Activated T-helper 1 cell treated with anti-CD3 and anti-CD28 coated beads, Interleukin-12 subunit alpha, Interleukin-12 subunit beta, Interleukin-2, Interleukin-4 antibody, amounts not matched to agents 30 ng/mL and 10 ng/mL and 1 ng/mL, durations not matched to agents 14 hours and 24 hours and 36 hours (primary cell): Measurements from ENCODE around the gene SND1. TPM values are rescaled to one million over a fixed set of nuclear protein-coding genes. Genes with fewer than 3 reads are reported as not detected.

ENCODE experiments used
- DNase-seq: peaks from one replicate; pipeline ENCODE4 v3.0.0; 2021; ENCODE audit warnings: low spot score
- H3K27ac Mint-ChIP-seq: one replicate; pipeline ENCODE4 v1.8.0; 2021; ENCODE audit warnings: mild to moderate bottlenecking, mixed read lengths
- H3K27me3 Mint-ChIP-seq: one replicate; pipeline ENCODE4 v1.8.0; 2022; ENCODE audit warnings: mild to moderate bottlenecking, moderate library complexity, mixed read lengths; ENCODE audit not compliant: insufficient read depth
- H3K36me3 Mint-ChIP-seq: one replicate; pipeline ENCODE4 v1.8.0; 2021; ENCODE audit warnings: low read depth, mixed read lengths
- H3K4me1 Mint-ChIP-seq: one replicate; pipeline ENCODE4 v1.8.0; 2021; ENCODE audit warnings: low read depth, mixed read lengths
- H3K4me3 Mint-ChIP-seq: one replicate; pipeline ENCODE4 v1.8.0; 2021; ENCODE audit warnings: mild to moderate bottlenecking, moderate library complexity, mixed read lengths
- H3K9me3 Mint-ChIP-seq: one replicate; pipeline ENCODE4 v1.8.0; 2021; ENCODE audit warnings: mixed read lengths
- intact Hi-C: fragments of 100-400 bp; cut with micrococcal nuclease; formaldehyde crosslinking; loops from one replicate; pipeline ENCODE4 v1.15.1; 2024
- total RNA-seq: library from RNA; stranded (reverse); gene quantifications from 2 replicates; pipeline ENCODE4 v1.2.3, GENCODE V29; 2022

Gene SND1
- total RNA-seq, 1 donor from 2014 or later: 292 TPM

GRCh38 chr7:127850195-127850594 is 198.2 kb downstream of the SND1 start:
- Mint-ChIP-seq H3K9me3 (no peaks in the 10 kb centered on the region), H3K27me3 (peaks cover 2% of the 10 kb centered on the region), H3K4me3 (no peak overlapping the region), H3K36me3 (peaks cover 35% of the 10 kb centered on the region), H3K27ac (peak overlapping the region; percentile 88), H3K4me1 (peaks cover 50% of the 10 kb centered on the region)
- DNase-seq: no peak
- intact Hi-C loops: loop anchor here (1.0 to 10.0 kb wide), 7 partner anchors 8 to 605 kb away; partner anchors contain the start of gene HILPDA

- DNase-seq: no peak
- H3K27me3 Mint-ChIP-seq: peaks cover 5% of the 10 kb centered on the region
- no peak overlapping the region for H3K4me3 Mint-ChIP-seq
- peaks cover 30% of the 10 kb centered on the region for H3K36me3 Mint-ChIP-seq
- no peak overlapping the region for H3K27ac Mint-ChIP-seq
- no peaks in the 10 kb centered on the region for H3K9me3 Mint-ChIP-seq
- intact Hi-C loops: loop anchor here (10.0 kb wide), 2 partner anchors 440 to 600 kb away; partner anchors contain the start of gene HILPDA
- peaks cover 74% of the 10 kb centered on the region for H3K4me1 Mint-ChIP-seq
Measured at GRCh38 chr7:127854383-127854782, 202.4 kb downstream of the SND1 start.

- intact Hi-C loops: loop anchor here (2.0 to 10.0 kb wide), 6 partner anchors 175 to 1675 kb away; partner anchors contain the start of genes HILPDA, RBM28 and SND1
- Mint-ChIP-seq H3K4me3 (no peak overlapping the region), H3K4me1 (peaks cover 73% of the 10 kb centered on the region), H3K36me3 (peaks cover 32% of the 10 kb centered on the region), H3K9me3 (no peaks in the 10 kb centered on the region), H3K27me3 (peaks cover 5% of the 10 kb centered on the region), H3K27ac (peak overlapping the region; percentile 55)
- no peak for DNase-seq
Measured at GRCh38 chr7:127857464-127857841, 205.5 kb downstream of the SND1 start.

GRCh38 chr7:127858091-127858914 is 206.3 kb downstream of the SND1 start:
- DNase-seq: no peak
- intact Hi-C loops: loop anchor here (1.0 to 10.0 kb wide), 6 partner anchors 8 to 1674 kb away; partner anchors contain the start of genes HILPDA, RBM28 and SND1
- no peaks in the 10 kb centered on the region for H3K9me3 Mint-ChIP-seq
- H3K4me1 Mint-ChIP-seq: peaks cover 67% of the 10 kb centered on the region
- H3K4me3 Mint-ChIP-seq: peak overlapping the region; percentile 30
- peaks cover 5% of the 10 kb centered on the region for H3K27me3 Mint-ChIP-seq
- peaks cover 30% of the 10 kb centered on the region for H3K36me3 Mint-ChIP-seq
- peak overlapping the region; percentile 52 for H3K27ac Mint-ChIP-seq

DNA sequence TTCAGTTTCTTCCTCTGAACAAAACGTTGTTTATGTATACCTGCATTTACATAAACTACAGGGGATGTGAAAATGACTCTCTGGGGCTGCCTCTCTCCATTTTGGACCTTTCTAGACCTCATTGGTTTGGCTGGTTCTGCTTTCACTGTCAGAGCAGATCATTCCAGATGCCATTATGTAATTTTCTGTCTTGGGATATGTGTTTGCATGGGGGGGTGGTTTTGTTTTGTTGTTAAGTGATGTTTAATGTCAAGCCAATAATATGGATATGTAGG is 206.9 kb downstream of the SND1 start:
- Mint-ChIP-seq H3K27ac (peak overlapping the region; percentile 29), H3K9me3 (no peaks in the 10 kb centered on the region), H3K27me3 (peaks cover 5% of the 10 kb centered on the region), H3K36me3 (peaks cover 30% of the 10 kb centered on the region), H3K4me1 (peaks cover 66% of the 10 kb centered on the region), H3K4me3 (no peak overlapping the region)
- DNase-seq: no peak
- intact Hi-C loops: loop anchor here (1.0 to 10.0 kb wide), 6 partner anchors 9 to 1673 kb away; partner anchors contain the start of genes HILPDA, RBM28 and SND1

GRCh38 chr7:127859330-127859729 is 207.3 kb downstream of the SND1 start:
- Mint-ChIP-seq H3K36me3 (peaks cover 33% of the 10 kb centered on the region), H3K9me3 (no peaks in the 10 kb centered on the region), H3K4me3 (no peak overlapping the region), H3K27ac (peak overlapping the region; percentile 29), H3K4me1 (peaks cover 67% of the 10 kb centered on the region), H3K27me3 (peaks cover 6% of the 10 kb centered on the region)
- DNase-seq: no peak
- intact Hi-C loops: loop anchor here (5.0 to 10.0 kb wide), 5 partner anchors 207 to 1673 kb away; partner anchors contain the start of genes HILPDA, RBM28 and SND1

DNA sequence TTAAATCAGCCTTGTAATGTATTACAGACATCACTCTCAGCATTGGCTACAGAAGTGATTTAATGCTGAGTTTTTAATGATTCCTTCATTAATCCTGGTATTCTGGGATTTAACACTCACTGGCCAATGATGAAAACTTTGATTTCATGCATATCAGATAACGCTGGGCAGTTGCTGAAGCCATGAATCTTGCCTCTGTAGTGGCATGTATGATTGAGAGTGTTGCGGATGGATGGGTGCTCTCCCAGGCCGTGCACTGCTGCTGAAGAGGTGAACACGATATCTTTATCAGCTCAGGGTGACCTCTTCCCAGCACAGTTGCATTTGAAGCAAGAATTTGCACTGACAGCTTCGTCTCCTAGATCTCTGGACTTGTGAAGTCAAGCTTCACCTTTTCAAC is 210.5 kb downstream of the SND1 start:
- Mint-ChIP-seq H3K9me3 (no peaks in the 10 kb centered on the region), H3K27ac (no peak overlapping the region), H3K36me3 (peaks cover 42% of the 10 kb centered on the region), H3K4me1 (peaks cover 62% of the 10 kb centered on the region), H3K27me3 (peaks cover 3% of the 10 kb centered on the region), H3K4me3 (no peak overlapping the region)
- no peak for DNase-seq
- intact Hi-C loops: loop anchor here (2.0 kb wide), 1 partner anchor 14 kb away; no protein-coding TSS in a partner anchor

GRCh38 chr7:127863082-127863481 is 211.1 kb downstream of the SND1 start:
- DNase-seq: no peak
- Mint-ChIP-seq H3K9me3 (no peaks in the 10 kb centered on the region), H3K27ac (no peak overlapping the region), H3K36me3 (peaks cover 45% of the 10 kb centered on the region), H3K4me1 (peaks cover 56% of the 10 kb centered on the region), H3K27me3 (peaks cover 3% of the 10 kb centered on the region), H3K4me3 (no peak overlapping the region)
- intact Hi-C loops: loop anchor here (2.0 kb wide), 1 partner anchor 14 kb away; no protein-coding TSS in a partner anchor

DNA sequence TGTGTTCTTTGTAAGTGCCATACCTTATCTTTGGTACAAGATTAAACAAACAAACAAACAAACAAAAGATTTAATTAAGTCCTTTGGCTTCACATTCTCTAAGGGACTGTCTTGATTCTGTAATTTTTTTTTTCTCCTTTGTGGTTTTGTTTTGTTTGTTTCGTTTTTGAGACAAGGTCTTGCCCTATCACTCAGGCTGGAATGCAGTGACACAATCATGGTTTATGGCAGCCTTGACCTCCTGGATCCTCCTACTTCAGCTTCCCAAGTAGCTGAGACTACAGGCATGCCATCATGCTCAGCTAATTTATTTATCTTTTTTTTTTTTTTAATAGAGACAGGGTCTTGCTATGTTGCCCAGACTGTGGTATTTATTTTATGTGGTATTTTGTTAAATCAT is 213.5 kb downstream of the SND1 start:
- peaks cover 41% of the 10 kb centered on the region for H3K36me3 Mint-ChIP-seq
- peaks cover 35% of the 10 kb centered on the region for H3K4me1 Mint-ChIP-seq
- no peaks in the 10 kb centered on the region for H3K9me3 Mint-ChIP-seq
- no peak overlapping the region for H3K4me3 Mint-ChIP-seq
- H3K27me3 Mint-ChIP-seq: peaks cover 3% of the 10 kb centered on the region
- intact Hi-C loops: no loop called here
- DNase-seq: no peak
- no peak overlapping the region for H3K27ac Mint-ChIP-seq

GRCh38 chr7:127870231-127870907 is 218.4 kb downstream of the SND1 start:
- Mint-ChIP-seq H3K4me3 (no peak overlapping the region), H3K27ac (no peak overlapping the region), H3K9me3 (no peaks in the 10 kb centered on the region), H3K36me3 (peaks cover 26% of the 10 kb centered on the region), H3K27me3 (no peaks in the 10 kb centered on the region), H3K4me1 (peaks cover 5% of the 10 kb centered on the region)
- no peak for DNase-seq
- intact Hi-C loops: no loop called here

DNA sequence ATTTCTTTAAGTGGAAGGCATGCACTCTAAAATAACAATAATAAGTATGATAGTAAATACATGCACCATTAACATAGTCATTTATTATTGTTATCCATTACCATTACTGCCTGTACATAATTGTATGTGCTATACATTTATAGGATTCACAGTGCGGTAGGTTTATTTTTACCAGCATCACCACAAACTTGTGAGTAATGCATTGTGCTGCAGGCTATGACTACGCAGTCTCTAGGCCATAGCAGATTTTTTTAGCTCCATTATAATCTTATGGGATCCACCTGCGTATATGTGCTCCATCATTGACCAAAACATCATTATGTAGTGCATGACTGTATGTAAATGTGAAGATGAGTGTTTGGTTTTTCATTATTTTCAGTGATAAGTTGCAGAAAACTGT is 219.2 kb downstream of the SND1 start:
- Mint-ChIP-seq H3K4me3 (no peak overlapping the region), H3K9me3 (no peaks in the 10 kb centered on the region), H3K27me3 (no peaks in the 10 kb centered on the region), H3K27ac (no peak overlapping the region), H3K36me3 (peaks cover 26% of the 10 kb centered on the region), H3K4me1 (no peaks in the 10 kb centered on the region)
- intact Hi-C loops: no loop called here
- no peak for DNase-seq

DNA sequence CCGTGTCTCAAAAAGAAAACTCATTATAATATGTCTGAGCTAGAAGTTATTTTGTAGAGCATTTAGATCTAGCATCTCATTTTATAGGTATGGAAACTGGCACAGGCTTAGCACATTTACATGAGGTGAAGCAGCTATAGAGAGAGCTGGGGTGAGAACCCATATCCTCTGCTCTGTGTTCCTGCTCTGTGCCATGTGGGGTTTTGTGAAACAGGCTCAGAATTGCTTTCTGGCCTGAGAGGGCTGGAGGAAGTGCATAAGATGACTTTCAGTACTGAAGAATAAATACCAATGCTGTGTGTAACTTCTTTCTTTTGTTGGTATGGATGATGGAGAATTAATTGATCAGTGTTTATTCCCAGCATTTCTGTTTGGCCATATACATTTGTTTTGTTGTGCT is 220.1 kb downstream of the SND1 start:
- Mint-ChIP-seq H3K27ac (no peak overlapping the region), H3K36me3 (peaks cover 19% of the 10 kb centered on the region), H3K9me3 (no peaks in the 10 kb centered on the region), H3K4me1 (no peaks in the 10 kb centered on the region), H3K4me3 (no peak overlapping the region), H3K27me3 (no peaks in the 10 kb centered on the region)
- intact Hi-C loops: no loop called here
- DNase-seq: no peak

DNA sequence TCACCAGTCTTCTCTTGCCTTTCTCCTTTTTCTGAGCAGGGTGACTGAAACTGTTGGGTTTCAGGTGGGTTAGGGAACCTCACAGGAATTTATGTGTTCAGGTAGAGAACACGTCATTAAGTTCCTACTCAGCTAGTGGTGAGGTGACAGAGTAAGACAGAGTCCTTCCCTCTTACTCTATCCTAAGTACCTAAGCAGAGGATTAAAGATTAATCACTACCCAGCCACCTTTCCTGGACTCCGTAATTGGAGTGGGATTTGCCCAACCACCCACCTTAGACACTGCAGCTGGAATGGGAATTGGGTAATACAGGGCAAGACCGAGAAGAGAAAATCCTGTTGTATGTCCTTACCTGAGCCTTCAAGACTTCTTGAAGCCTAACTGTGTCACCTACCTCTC is 221.2 kb downstream of the SND1 start:
- peaks cover 14% of the 10 kb centered on the region for H3K36me3 Mint-ChIP-seq
- no peaks in the 10 kb centered on the region for H3K9me3 Mint-ChIP-seq
- H3K27me3 Mint-ChIP-seq: no peaks in the 10 kb centered on the region
- intact Hi-C loops: no loop called here
- no peaks in the 10 kb centered on the region for H3K4me1 Mint-ChIP-seq
- no peak overlapping the region for H3K4me3 Mint-ChIP-seq
- H3K27ac Mint-ChIP-seq: peak overlapping the region; percentile 11
- no peak for DNase-seq
